ENCODE data around the gene REEP5.
"Not testable (repeated sequence)": the region's sequence is repeated elsewhere in the genome, so short reads cannot be mapped to it uniquely, and the experiment has no call there.

REEP5 gene

GRCh38 chr5:112883192-112883591 is 38.8 kb downstream of the REEP5 start:
- DNase-seq, result no peak

- DNase-seq, result no peak
These were observed 41.6 kb downstream of the REEP5 start for GRCh38 chr5:112880219-112880964.

GRCh38 chr5:112878760-112879159 is 43.3 kb downstream of the REEP5 start:
- peak; percentile 29 for DNase-seq

- DNase-seq, result no peak
These were observed 43.9 kb downstream of the REEP5 start for GRCh38 chr5:112878101-112878500.

- no peak for DNase-seq
These were observed 45.7 kb downstream of the REEP5 start for GRCh38 chr5:112876362-112876761.

- DNase-seq, result no peak
These were observed 51.1 kb downstream of the REEP5 start for GRCh38 chr5:112870966-112871365.

- no peak for DNase-seq
These were observed 52.1 kb downstream of the REEP5 start for GRCh38 chr5:112869948-112870347.

GRCh38 chr5:112867411-112867810 is 54.6 kb downstream of the REEP5 start:
- no peak for DNase-seq

GRCh38 chr5:112866739-112867138 is 55.3 kb downstream of the REEP5 start:
- no peak for DNase-seq

- no peak for DNase-seq
These were observed 56.9 kb downstream of the REEP5 start for GRCh38 chr5:112865128-112865527.

GRCh38 chr5:112863549-112863948 is 58.5 kb downstream of the REEP5 start:
- DNase-seq, result no peak

GRCh38 chr5:112862085-112862484 is 59.9 kb downstream of the REEP5 start:
- DNase-seq, result no peak

GRCh38 chr5:112861638-112861985 is 60.4 kb downstream of the REEP5 start:
- DNase-seq, result no peak

GRCh38 chr5:112860929-112861637 is 60.9 kb downstream of the REEP5 start, which contains the start of gene SRP19:
SRP19 (plus strand) TSS chr5:112861287; CDS start chr5:112861377, 90 bp downstream.
- DNase-seq, result peak; percentile 95

- DNase-seq, result not testable (repeated sequence)
These were observed 61.5 kb downstream of the REEP5 start for GRCh38 chr5:112860571-112860928.

- no peak for DNase-seq
These were observed 64.2 kb downstream of the REEP5 start for GRCh38 chr5:112857866-112858265.

- DNase-seq, result no peak
These were observed 67.4 kb downstream of the REEP5 start for GRCh38 chr5:112854651-112855050.

GRCh38 chr5:112849912-112850311 is 72.1 kb downstream of the REEP5 start:
- DNase-seq, result no peak

GRCh38 chr5:112848116-112848811 is 73.8 kb downstream of the REEP5 start:
- peak; percentile 25 for DNase-seq

GRCh38 chr5:112847306-112847705 is 74.7 kb downstream of the REEP5 start:
- DNase-seq, result no peak

GRCh38 chr5:112846556-112846955 is 75.5 kb downstream of the REEP5 start:
- DNase-seq, result no peak

GRCh38 chr5:112844489-112844888 is 77.5 kb downstream of the REEP5 start:
- DNase-seq, result no peak

- DNase-seq, result no peak
These were observed 88.1 kb downstream of the REEP5 start for GRCh38 chr5:112833971-112834370.

GRCh38 chr5:112830378-112830777 is 91.6 kb downstream of the REEP5 start:
- no peak for DNase-seq

All from kidney glomerular epithelial cell (primary cell).